CD4-positive, alpha-beta T cell treated with Interleukin-17A for 4 hours (primary cell): ENCODE results near the gene C7.
"Not testable (repeated sequence)": the region's sequence is repeated elsewhere in the genome, so short reads cannot be mapped to it uniquely, and the experiment has no call there.

ENCODE experiments used
- DNase-seq: peaks from one replicate; pipeline ENCODE4 v3.0.0-alpha.2; 2020; ENCODE audit warnings: mixed read lengths

Gene C7

GRCh38 chr5:40909264-40909663, at the start of gene C7:
Gene C7, plus strand, starts transcription at chr5:40909497. Its CDS starts 114 bp downstream, at chr5:40909611.
- DNase-seq, result no peak

- DNase-seq, result no peak
Observed at GRCh38 chr5:40860711-40861110, 48.6 kb upstream of the C7 start.

GRCh38 chr5:40865004-40865403, 44.3 kb upstream of the C7 start:
- DNase-seq, result not testable (repeated sequence)

GRCh38 chr5:40866844-40867243, 42.5 kb upstream of the C7 start:
- no peak for DNase-seq

GRCh38 chr5:40869384-40869783, 39.9 kb upstream of the C7 start:
- DNase-seq, result no peak

DNA sequence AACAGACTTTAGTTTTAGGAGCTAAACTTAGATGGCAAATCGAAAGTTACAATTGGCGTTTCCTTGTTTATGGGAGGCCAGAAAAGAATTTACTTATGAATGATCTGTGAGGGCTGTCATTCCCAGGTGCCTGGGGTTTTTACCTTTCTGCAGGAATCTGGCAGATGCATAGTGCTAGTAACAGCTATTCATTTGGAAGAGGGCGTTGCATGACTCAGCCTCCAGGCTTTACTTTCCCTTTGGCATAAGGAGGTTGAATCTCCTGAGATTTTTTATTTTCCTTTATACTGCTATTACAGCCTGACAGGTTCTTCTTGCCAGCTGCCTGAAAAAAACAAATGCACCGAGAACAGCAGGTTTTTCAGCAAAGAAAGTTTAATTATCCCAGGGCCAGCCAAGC, 38.1 kb upstream of the C7 start:
- DNase-seq, result no peak

- not testable (repeated sequence) for DNase-seq
Observed at GRCh38 chr5:40872253-40872652, 37.0 kb upstream of the C7 start.

DNA sequence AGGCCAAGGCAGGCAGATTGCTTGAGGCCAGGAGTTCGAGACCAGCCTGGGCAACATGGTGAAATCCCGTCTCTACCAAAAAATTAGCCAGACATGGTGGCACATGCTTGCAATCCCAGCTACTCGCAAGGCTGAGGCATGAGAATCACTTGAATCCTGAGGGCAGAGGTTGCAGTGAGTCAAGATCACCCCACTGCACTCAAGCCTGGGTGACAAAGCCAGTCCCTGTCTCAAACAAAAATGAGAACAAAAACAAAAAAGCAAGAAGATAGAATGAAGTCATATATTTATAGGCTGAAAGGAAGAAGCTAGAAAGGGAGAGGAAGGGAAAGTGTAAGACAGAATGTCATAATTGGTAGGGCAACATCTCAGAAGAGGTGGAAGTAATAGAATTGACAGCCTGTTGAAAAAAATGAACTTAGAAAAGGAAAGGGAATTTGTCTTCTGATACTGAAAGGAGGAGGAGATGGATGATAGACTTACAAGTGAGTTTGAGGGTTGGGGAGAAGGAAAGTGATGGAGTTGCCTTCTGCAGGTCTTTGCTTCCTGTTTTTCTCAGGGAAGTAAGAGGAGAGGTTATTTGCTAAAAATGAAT, 35.9 kb upstream of the C7 start:
- no peak for DNase-seq

- DNase-seq, result no peak
Observed at GRCh38 chr5:40875958-40876357, 33.3 kb upstream of the C7 start.

DNA sequence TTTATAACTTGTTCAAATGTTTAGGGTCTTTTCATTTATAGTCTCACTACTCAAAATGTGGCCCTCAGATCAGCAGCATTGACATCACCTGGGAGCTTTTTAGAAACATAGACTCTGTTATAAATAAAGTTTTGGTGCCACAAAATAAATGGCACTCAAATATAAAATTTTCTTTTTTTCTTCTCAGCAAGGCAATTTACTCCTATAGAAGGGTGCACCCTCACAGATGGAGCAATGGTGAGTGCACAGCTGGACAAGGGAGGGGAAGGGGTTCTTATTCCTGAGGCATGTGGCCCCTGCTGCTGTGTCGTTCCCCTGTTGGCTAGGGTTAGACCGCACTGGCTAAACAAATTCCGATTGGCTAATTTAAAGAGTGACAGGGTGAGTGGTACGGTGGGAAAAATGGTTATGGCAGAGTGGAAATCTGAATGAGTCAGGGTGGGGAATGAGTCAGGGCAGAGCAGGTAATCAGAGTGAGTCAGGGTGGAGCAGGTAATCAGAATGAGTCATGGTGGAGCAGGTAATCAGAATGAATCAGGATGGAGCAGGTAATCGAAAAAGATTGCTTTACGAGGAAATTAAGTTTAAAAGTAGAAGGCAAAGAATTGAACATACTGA, 31.8 kb upstream of the C7 start:
- DNase-seq, result no peak

DNA sequence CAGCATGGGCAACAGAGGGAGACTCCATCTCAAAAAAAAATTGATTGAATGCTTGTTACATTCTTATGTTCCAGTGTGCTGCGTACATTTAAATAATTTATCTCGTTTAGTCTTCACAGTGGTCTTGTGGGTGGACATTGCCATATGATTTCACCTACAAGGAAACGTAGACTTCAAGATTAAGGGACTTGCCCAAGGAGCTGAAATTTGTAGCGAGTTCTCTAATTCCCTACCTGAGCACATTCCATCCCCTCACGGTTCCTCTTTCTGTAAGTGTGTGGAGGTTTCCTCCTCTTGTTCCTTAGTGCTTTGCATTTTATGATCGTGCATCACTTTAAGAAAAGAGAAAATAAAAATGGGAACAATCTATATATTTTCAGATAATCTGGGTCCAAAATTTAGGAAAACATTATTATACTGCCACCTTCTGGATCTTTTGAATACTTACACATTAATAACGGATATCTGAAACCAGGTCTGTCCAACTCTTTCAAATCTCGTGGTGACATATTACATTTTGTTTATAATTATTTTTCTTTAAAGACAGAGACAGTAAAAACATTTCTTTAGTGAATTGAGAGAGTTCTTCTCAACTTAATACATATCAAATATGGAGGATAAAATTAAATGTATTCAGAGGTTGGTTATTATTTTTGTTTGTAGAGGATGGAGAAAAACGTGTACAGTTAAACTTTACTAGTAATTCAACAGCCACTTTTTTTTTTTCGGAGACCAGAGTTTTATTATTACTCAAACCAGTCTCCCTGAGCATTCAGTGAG, 29.9 kb upstream of the C7 start:
- DNase-seq, result no peak

DNA sequence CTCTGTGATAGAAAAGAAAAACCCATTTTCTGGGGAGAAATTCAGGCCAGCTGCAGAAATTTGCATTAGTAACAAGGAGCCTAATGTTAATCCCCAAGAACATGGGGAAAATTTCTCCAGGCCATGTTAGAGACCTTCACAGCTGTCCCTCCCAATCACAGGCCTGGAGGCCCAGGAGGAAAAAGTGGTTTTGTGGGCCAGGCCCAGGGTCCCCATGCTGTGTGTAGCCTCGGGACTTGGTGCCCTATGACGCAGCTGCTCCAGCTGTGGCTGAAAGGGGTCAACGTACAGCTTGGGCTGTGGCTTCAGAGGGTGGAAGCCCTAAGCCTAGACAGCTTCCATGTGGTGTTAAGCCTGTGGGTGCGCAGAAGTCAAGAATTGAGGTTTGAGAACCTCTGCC, 27.0 kb upstream of the C7 start:
- DNase-seq, result no peak

DNA sequence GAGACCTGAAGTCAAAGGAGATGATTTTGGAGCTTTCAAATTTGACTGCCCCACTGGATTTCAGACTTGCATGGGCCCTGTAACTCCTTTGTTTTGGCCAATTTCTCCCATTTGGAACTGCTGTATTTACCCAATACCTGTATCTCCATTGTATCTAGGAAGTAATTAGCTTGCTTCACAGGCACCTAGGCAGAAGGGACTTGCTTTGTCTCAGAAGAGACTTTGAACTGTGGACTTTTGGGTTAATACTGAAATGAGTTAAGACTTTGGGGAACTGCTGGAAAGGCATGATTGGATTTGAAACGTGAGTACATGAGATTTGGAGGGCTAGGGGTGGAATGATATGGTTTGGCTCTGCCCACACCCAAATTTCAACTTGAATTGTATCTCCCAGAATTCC, 26.2 kb upstream of the C7 start:
- not testable (repeated sequence) for DNase-seq

DNA sequence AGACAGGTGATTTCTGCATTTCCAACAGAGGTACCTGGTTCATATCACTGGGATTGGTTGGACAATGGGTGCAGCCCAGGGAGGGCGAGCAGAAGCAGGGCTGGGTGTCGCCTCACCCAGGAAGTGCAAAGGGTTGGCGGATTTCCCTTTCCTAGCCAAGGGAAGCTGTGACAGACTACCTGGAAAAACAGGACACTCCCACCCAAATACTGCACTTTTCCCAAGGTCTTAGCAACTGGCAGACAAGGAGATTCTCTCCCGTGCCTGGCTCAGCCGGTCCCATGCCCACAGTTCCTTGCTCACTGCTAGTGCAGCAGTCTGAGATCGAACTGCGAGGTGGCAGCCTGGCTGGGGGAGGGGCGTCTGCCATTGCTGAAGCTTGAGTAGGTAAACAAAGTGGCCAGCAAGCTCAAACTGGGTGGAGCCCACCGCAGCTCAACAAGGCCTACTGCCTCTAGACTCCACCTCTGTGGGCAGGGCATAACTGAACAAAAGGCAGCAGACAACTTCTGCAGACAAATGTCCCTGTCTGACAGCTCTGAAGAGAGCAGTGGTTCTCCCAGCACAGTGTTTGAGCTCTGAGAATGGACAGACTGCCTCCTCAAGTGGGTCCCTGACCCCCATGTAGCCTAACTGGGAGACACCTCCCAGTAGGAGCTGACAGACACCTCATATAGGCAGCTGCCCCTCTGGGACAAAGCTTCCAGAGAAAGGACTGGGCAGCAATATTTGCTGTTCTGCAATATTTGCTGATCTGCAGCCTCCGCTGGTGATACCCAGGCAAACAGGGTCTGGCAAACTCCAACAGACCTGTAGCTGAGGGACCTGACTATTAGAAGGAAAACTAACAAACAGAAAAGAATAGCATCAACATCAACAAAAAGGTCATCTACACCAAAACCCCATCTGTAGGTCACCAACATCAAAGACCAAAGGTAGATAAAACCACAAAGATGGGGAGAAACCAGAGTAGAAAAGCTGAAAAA, 13.6 kb upstream of the C7 start:
- not testable (repeated sequence) for DNase-seq

GRCh38 chr5:40904205-40904993, 4.9 kb upstream of the C7 start:
- peak; percentile 10 for DNase-seq

DNA sequence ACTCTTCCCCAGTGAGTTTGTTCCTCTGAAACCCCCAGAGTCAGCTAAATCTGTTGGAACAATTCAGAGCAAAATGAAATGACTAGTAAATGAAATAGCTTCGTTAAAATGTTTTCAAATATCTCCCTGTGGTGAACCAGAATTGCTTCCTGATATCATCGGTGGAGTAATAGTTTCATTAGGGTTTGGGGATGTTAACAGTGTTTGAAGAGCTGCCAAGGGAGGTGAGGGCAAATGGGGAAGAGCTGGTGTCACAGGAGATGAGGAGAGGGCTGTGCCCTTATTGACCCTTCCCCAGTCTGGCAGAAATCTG, 4.3 kb upstream of the C7 start:
- no peak for DNase-seq

- DNase-seq, result no peak
Observed at GRCh38 chr5:40906351-40906751, 2.9 kb upstream of the C7 start.

DNA sequence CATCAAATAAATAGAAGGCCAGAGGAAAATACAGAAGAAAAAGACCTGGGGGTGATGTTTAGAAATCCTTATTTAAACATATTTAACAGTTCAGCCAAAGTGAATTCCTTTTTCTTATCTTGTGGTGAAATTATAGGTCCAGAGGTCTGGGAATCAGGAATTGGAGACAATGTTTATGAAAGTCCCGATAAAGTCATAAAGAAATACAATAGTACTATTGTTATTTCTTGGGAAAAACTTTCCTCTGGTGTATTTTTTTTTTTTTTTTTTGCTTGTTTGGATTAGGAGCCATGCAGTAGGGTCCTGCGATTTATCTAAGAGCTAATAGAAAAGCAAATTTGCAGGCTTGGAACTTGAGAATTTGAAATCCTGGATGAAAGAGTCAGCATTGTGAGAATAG, 426 bp downstream of the C7 start:
- DNase-seq, result no peak

GRCh38 chr5:40911266-40911665, 2.0 kb downstream of the C7 start:
- DNase-seq, result no peak

DNA sequence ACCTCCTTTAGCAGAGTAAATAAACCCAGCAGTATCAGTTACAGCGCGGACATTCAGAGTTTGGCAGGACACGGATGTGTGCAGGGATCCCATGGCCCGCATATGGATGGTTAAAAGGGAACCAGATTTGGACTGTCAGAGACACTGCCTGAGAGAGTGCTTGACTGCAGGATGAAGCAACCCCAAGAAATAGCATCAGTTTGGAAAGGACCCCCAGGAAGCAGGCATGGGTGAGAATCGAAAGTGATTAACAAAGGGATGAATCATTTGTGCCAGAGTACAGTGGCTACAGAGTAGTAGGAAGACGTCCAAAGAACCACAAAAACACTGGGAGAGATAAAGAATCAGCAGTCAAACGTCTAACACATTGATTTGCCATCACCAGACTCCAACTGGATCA, 5.5 kb downstream of the C7 start:
- DNase-seq, result no peak

- DNase-seq, result no peak
Observed at GRCh38 chr5:40915341-40915926, 6.1 kb downstream of the C7 start.

DNA sequence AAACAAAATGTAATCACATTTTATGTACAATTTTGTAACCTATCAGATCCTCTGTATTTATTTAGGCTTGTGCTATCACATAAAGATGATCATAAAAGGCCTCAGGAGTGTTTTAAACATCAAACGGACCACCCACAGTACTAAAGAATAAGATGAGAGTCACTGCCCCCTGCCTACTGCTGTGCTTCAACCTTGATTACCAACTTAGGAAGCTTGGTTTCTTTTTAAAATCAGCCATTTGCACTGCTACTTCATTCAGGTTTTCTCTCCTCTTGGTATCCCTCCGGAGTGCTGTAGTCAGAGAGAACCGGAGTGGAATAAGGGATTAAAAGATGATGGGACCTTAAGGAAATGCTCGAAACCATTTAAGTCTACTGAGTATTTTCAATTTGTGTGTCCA, 6.9 kb downstream of the C7 start:
- no peak for DNase-seq
